SK-N-SH (cell line): ENCODE measurements around the gene ZC3H13. TPM values are rescaled to one million over a fixed set of nuclear protein-coding genes. Genes with fewer than 3 reads are reported as not detected.

Experiments
- CTCF ChIA-PET: fragments of 300-600, 350-600 bp; formaldehyde crosslinking; extraction: SDS; loops from one replicate; lab custom pipeline; 2021; lab: Yijun Ruan, JAX
- POLR2A ChIA-PET: fragments of 350-600 bp; sonication (Branson Sonifier 250); formaldehyde crosslinking; extraction: SDS; loops from one replicate; lab custom pipeline; 2020; ENCODE audit warnings: antibody characterized with exemption, inconsistent platforms; lab: Yijun Ruan, JAX
- DNase-seq: peaks from one replicate; pipeline ENCODE4 v3.0.0; 2012
- H2AFZ ChIP-seq: fragments of 200-600 bp; sonication (generic); 2 replicates; pipeline ENCODE4 v1.8.1; 2016; ENCODE audit warnings: antibody characterized with exemption, mild to moderate bottlenecking, low read depth
- H3F3A ChIP-seq: fragments of 200-600 bp; sonication (generic); replicated peaks from 2 replicates; pipeline ENCODE3; 2016; ENCODE audit warnings: antibody characterized with exemption, mild to moderate bottlenecking; ENCODE audit not compliant: insufficient read depth
- H3K27ac ChIP-seq, 2 experiments: fragments of 200-500 bp in 1 of 2; fragments of 200-600 bp in 1 of 2; sonication (Bioruptor generic) in 1 of 2; sonication (generic), shearing (Covaris generic) in 1 of 2; 2 replicates each; pipeline versions ENCODE4 v1.5.1 to v1.6.1; 2014 to 2016; ENCODE audit warnings: low read depth in 2 of 2, inconsistent platforms in 1 of 2, low read length in 1 of 2, mild to moderate bottlenecking in 1 of 2, mixed read lengths in 1 of 2
- H3K27me3 ChIP-seq: fragments of 200-600 bp; sonication (generic), shearing (Covaris generic); 2 replicates; pipeline ENCODE4 v1.6.1; 2016; ENCODE audit warnings: mixed run types; ENCODE audit not compliant: insufficient read depth
- H3K36me3 ChIP-seq, 2 experiments: fragments of 200-500 bp in 1 of 2; fragments of 200-600 bp in 1 of 2; sonication (Bioruptor generic) in 1 of 2; sonication (generic) in 1 of 2; replicated peaks in 1 of 2; 2 replicates each; pipeline versions ENCODE3 to v1.5.1; 2014 to 2016; ENCODE audit warnings: low read length in 1 of 2, mild to moderate bottlenecking in 1 of 2; ENCODE audit not compliant: insufficient read depth in 2 of 2, control insufficient read depth in 1 of 2
- H3K4me1 ChIP-seq, 2 experiments: fragments of 200-500 bp in 1 of 2; fragments of 200-600 bp in 1 of 2; sonication (Bioruptor generic) in 1 of 2; sonication (generic), shearing (Covaris generic) in 1 of 2; 2 replicates each; pipeline versions ENCODE4 v1.5.1 to v1.6.1; 2014 to 2016; ENCODE audit warnings: low read depth in 1 of 2, low read length in 1 of 2, mixed run types in 1 of 2; ENCODE audit not compliant: insufficient read depth in 2 of 2, control insufficient read depth in 1 of 2
- H3K4me2 ChIP-seq: fragments of 200-600 bp; sonication (generic), shearing (Covaris generic); 2 replicates; pipeline ENCODE4 v1.6.1; 2017; ENCODE audit warnings: mixed run types
- H3K4me3 ChIP-seq, 2 experiments: fragments of 200-500 bp in 1 of 2; fragments of 200-600 bp in 1 of 2; sonication (Bioruptor generic) in 1 of 2; sonication (generic), shearing (Covaris generic) in 1 of 2; 2 replicates each; pipeline versions ENCODE4 v1.5.1 to v1.8.1; 2014 to 2016; ENCODE audit warnings: low read depth in 2 of 2, inconsistent platforms in 1 of 2, low read length in 1 of 2, mild to moderate bottlenecking in 1 of 2, mixed read lengths in 1 of 2, moderate library complexity in 1 of 2
- H3K79me2 ChIP-seq: fragments of 200-600 bp; sonication (generic); 2 replicates; pipeline ENCODE4 v1.8.1; 2017; ENCODE audit warnings: mild to moderate bottlenecking; ENCODE audit not compliant: insufficient read depth
- H3K9ac ChIP-seq: fragments of 200-600 bp; sonication (generic); 2 replicates; pipeline ENCODE4 v1.6.1; 2017; ENCODE audit warnings: mixed run types
- H3K9me2 ChIP-seq: fragments of 200-600 bp; sonication (generic); 2 replicates; pipeline ENCODE4 v1.6.1; 2017; ENCODE audit warnings: mixed run types
- H3K9me3 ChIP-seq: fragments of 200-600 bp; sonication (generic); 2 replicates; pipeline ENCODE4 v1.6.1; 2017; ENCODE audit warnings: mixed run types, mild to moderate bottlenecking, moderate library complexity
- H4K20me1 ChIP-seq: fragments of 200-600 bp; sonication (generic); 2 replicates; pipeline ENCODE4 v1.6.1; 2017; ENCODE audit warnings: mild to moderate bottlenecking, mixed run types; ENCODE audit not compliant: insufficient read depth
- CHD2 ChIP-seq: fragments of 150-350 bp; IDR thresholded peaks from 2 replicates; pipeline ENCODE4 v1.6.1; 2018; ENCODE audit warnings: low read length; ENCODE audit not compliant: partially characterized antibody
- ELF1 ChIP-seq: IDR thresholded peaks from 2 replicates; pipeline ENCODE4 v1.4.0; 2012
- EP300 ChIP-seq, 2 experiments: IDR thresholded peaks; 2 replicates each; pipeline versions ENCODE4 v1.4.0 to v1.6.1; 2012; ENCODE audit warnings: borderline replicate concordance in 1 of 2, low read depth in 1 of 2, low read length in 1 of 2
- EZH2phosphoT487 ChIP-seq: fragments of 200-600 bp; sonication (generic); IDR thresholded peaks from 2 replicates; pipeline ENCODE4 v1.6.1; 2017; ENCODE audit warnings: low read depth, mixed run types, mild to moderate bottlenecking, antibody characterized with exemption, moderate library complexity, borderline replicate concordance
- FOXM1 ChIP-seq: IDR thresholded peaks from 2 replicates; pipeline ENCODE4 v1.4.0; 2012; ENCODE audit warnings: low read depth, mild to moderate bottlenecking
- GABPA ChIP-seq: IDR thresholded peaks from 2 replicates; pipeline ENCODE4 v1.4.0; 2012; ENCODE audit warnings: low read depth, mild to moderate bottlenecking
- JUND ChIP-seq: IDR thresholded peaks from 2 replicates; pipeline ENCODE4 v1.4.0; 2012
- MAX ChIP-seq: IDR thresholded peaks from 2 replicates; pipeline ENCODE4 v1.4.0; 2012; ENCODE audit warnings: low read depth
- MEF2A ChIP-seq: IDR thresholded peaks from 2 replicates; pipeline ENCODE4 v1.4.0; 2012; ENCODE audit warnings: low read depth, borderline replicate concordance
- MXI1 ChIP-seq: IDR thresholded peaks from 2 replicates; pipeline ENCODE4 v1.6.1; 2012; ENCODE audit warnings: mild to moderate bottlenecking, low read depth, low read length, improper control_type of control experiment
- NRF1 ChIP-seq: IDR thresholded peaks from 2 replicates; pipeline ENCODE4 v1.6.1; 2012; ENCODE audit warnings: low read depth, mild to moderate bottlenecking, low read length
- RAD21 ChIP-seq: IDR thresholded peaks from 2 replicates; pipeline ENCODE4 v1.6.1; 2012; ENCODE audit warnings: mild to moderate bottlenecking, low read length
- RCOR1 ChIP-seq: fragments of 150-350 bp; IDR thresholded peaks from 2 replicates; pipeline ENCODE4 v1.6.1; 2017; ENCODE audit warnings: antibody characterized with exemption, low read length
- RFX5 ChIP-seq: IDR thresholded peaks from 2 replicates; pipeline ENCODE4 v1.6.1; 2012; ENCODE audit warnings: mild to moderate bottlenecking, improper control_type of control experiment, low read length
- SIN3A ChIP-seq: IDR thresholded peaks from 2 replicates; pipeline ENCODE4 v1.6.1; 2012; ENCODE audit warnings: low read depth, mild to moderate bottlenecking, low read length, moderate library complexity, borderline replicate concordance
- SMC3 ChIP-seq: IDR thresholded peaks from 2 replicates; pipeline ENCODE4 v1.6.1; 2012; ENCODE audit warnings: low read depth, low read length, improper control_type of control experiment
- TAF1 ChIP-seq: IDR thresholded peaks from 2 replicates; pipeline ENCODE4 v1.6.1; 2012; ENCODE audit warnings: low read depth, mild to moderate bottlenecking, low read length, moderate library complexity, borderline replicate concordance
- TEAD4 ChIP-seq: IDR thresholded peaks from 2 replicates; pipeline ENCODE4 v1.4.0; 2012; ENCODE audit warnings: mild to moderate bottlenecking, borderline replicate concordance; ENCODE audit not compliant: insufficient read depth
- YY1 ChIP-seq: IDR thresholded peaks from 2 replicates; pipeline ENCODE4 v1.4.0; 2012; ENCODE audit warnings: low read depth, mild to moderate bottlenecking
- WGBS: methylation state at CpG from one replicate; pipeline ENCODE4 v1.1.6; 2017; ENCODE audit warnings: low lambda C conversion rate; 5-methylcytosine and 5-hydroxymethylcytosine counted together
- polyA plus RNA-seq, 3 experiments: library from polyadenylated mRNA; depleted of rRNA; stranded (reverse); fragments of >200 nt; gene quantifications; 2 replicates each; pipeline ENCODE4 v1.2.3, GENCODE V29; 2012
- TF ChIP-seq, protein P1 (sequence below): fragments of 150-350 bp; IDR thresholded peaks from 2 replicates; pipeline ENCODE4 v1.6.1; 2017; ENCODE audit warnings: antibody characterized with exemption, low read length, low read depth, borderline replicate concordance
- TF ChIP-seq, protein P2 (sequence below): fragments of 200-600 bp; sonication (generic); IDR thresholded peaks from 2 replicates; pipeline ENCODE4 v1.6.1; 2017; ENCODE audit warnings: antibody characterized with exemption, mild to moderate bottlenecking, moderate library complexity

The ZC3H13 gene
- polyA plus RNA-seq, 1 of the 3 experiments (the other 2 are of a cell fraction): 4.4 TPM

- CTCF ChIA-PET: no interaction called here
- DNase-seq: no peak
These were observed 123.7 kb downstream of the ZC3H13 start for GRCh38 chr13:45928843-45929242.

DNA sequence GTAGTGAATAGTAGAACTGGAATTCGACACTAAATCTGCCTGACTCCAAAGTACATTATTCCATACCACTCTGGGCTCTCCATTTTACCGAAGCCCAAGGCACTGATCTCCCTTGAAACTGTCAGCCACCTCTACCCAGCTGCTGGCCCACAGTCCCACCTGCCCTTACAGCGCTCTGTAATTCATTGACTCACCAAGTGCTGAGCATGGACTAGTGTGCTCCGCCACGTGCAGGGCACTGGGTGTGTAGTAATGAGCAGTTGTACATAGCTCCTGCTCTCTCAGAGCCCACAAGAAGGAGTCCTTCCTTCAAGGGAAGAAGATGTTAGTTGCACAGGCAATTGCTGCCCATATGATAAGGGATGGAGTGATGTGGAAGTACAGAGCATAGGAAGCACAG lies 124.4 kb downstream of the ZC3H13 start:
- CTCF ChIA-PET: no interaction called here
- H4K20me1 ChIP-seq: no peaks in the 10 kb centered on the region
- H3K4me1 ChIP-seq: no peaks in the 10 kb centered on the region
- no peaks in the 10 kb centered on the region; the same call in 1 of the 2 replicates for H3K27me3 ChIP-seq
- TF ChIP-seq EZH2phosphoT487 (no peak), GABPA (no peak), TEAD4 (no peak), EP300 (IDR thresholded peaks at IDR 0.05; ENCODE audit: borderline replicate concordance in 1 of 2, low read depth in 1 of 2, low read length in 1 of 2) (no peak), FOXM1 (no peak), TAF1 (no peak), RFX5 (no peak), CHD2 (no peak), YY1 (no peak), NRF1 (no peak), MEF2A (no peak), SMC3 (no peak), ELF1 (no peak), SIN3A (no peak), RCOR1 (no peak), MXI1 (no peak), RAD21 (no peak)
- TF ChIP-seq, protein P1, sequence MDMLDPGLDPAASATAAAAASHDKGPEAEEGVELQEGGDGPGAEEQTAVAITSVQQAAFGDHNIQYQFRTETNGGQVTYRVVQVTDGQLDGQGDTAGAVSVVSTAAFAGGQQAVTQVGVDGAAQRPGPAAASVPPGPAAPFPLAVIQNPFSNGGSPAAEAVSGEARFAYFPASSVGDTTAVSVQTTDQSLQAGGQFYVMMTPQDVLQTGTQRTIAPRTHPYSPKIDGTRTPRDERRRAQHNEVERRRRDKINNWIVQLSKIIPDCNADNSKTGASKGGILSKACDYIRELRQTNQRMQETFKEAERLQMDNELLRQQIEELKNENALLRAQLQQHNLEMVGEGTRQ: no peak
- TF ChIP-seq, protein P2, sequence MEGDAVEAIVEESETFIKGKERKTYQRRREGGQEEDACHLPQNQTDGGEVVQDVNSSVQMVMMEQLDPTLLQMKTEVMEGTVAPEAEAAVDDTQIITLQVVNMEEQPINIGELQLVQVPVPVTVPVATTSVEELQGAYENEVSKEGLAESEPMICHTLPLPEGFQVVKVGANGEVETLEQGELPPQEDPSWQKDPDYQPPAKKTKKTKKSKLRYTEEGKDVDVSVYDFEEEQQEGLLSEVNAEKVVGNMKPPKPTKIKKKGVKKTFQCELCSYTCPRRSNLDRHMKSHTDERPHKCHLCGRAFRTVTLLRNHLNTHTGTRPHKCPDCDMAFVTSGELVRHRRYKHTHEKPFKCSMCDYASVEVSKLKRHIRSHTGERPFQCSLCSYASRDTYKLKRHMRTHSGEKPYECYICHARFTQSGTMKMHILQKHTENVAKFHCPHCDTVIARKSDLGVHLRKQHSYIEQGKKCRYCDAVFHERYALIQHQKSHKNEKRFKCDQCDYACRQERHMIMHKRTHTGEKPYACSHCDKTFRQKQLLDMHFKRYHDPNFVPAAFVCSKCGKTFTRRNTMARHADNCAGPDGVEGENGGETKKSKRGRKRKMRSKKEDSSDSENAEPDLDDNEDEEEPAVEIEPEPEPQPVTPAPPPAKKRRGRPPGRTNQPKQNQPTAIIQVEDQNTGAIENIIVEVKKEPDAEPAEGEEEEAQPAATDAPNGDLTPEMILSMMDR: no peak
- no peak overlapping the region for H3K27ac ChIP-seq
- H2AFZ ChIP-seq: no peak overlapping the region
- no peaks in the 10 kb centered on the region for H3K36me3 ChIP-seq
- 78% methylated on average over 5 of the region's 5 CpGs for WGBS
- H3K79me2 ChIP-seq: no peaks in the 10 kb centered on the region
- no peak overlapping the region for H3K4me3 ChIP-seq
- H3K9me2 ChIP-seq: no peaks in the 10 kb centered on the region
- H3K9me3 ChIP-seq: no peaks in the 10 kb centered on the region
- no peak overlapping the region for H3K4me2 ChIP-seq
- H3K9ac ChIP-seq: no peak overlapping the region
- POLR2A ChIA-PET: no interaction called here
- no peaks in the 10 kb centered on the region for H3F3A ChIP-seq
- no peak for DNase-seq

More at GRCh38 chr13:45928843-45929242, 123.7 kb downstream of the ZC3H13 start:
- Histone ChIP-seq H3K9me3 (no peaks in the 10 kb centered on the region), H2AFZ (no peak overlapping the region), H3K4me3 (no peak overlapping the region), H4K20me1 (no peaks in the 10 kb centered on the region), H3K27me3 (no peaks in the 10 kb centered on the region; the same call in 1 of the 2 replicates), H3K79me2 (no peaks in the 10 kb centered on the region), H3K9ac (no peak overlapping the region), H3F3A (no peaks in the 10 kb centered on the region), H3K4me2 (no peak overlapping the region), H3K27ac (no peak overlapping the region), H3K4me1 (no peaks in the 10 kb centered on the region), H3K9me2 (no peaks in the 10 kb centered on the region), H3K36me3 (no peaks in the 10 kb centered on the region)
- TF ChIP-seq JUND (no peak), TEAD4 (no peak), SMC3 (no peak), RFX5 (no peak), RCOR1 (no peak), ELF1 (no peak), MAX (no peak)
- POLR2A ChIA-PET: no interaction called here
- WGBS: 53% methylated on average over 2 of the region's 2 CpGs
